ENCODE data around the gene ANKRD34A.

Gene ANKRD34A

GRCh38 chr1:145999321-146000024 is 35.1 kb upstream of the ANKRD34A start:
- TF ChIP-seq, protein P1, sequence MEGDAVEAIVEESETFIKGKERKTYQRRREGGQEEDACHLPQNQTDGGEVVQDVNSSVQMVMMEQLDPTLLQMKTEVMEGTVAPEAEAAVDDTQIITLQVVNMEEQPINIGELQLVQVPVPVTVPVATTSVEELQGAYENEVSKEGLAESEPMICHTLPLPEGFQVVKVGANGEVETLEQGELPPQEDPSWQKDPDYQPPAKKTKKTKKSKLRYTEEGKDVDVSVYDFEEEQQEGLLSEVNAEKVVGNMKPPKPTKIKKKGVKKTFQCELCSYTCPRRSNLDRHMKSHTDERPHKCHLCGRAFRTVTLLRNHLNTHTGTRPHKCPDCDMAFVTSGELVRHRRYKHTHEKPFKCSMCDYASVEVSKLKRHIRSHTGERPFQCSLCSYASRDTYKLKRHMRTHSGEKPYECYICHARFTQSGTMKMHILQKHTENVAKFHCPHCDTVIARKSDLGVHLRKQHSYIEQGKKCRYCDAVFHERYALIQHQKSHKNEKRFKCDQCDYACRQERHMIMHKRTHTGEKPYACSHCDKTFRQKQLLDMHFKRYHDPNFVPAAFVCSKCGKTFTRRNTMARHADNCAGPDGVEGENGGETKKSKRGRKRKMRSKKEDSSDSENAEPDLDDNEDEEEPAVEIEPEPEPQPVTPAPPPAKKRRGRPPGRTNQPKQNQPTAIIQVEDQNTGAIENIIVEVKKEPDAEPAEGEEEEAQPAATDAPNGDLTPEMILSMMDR (IDR thresholded peaks at IDR 0.05; ENCODE audit: insufficient read depth, missing control alignments), result no peak
- FAIRE-seq (no peak), DNase-seq (ENCODE audit: insufficient read length, low spot score) (no peak)

DNA sequence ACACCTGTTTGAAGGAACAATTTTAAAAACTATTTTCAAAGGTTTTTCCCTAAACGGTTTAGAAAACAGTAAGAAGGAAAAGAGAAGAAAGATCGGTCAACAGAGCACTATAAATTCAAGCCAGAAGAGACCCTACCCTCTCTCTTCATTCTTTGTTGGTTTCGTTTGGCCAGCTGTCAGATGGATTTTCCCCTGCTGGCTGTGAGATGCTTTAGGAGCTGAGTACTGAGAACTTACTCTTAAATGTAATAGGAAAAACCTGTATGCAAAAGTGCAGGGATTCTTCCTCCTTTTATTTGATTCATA is 33.3 kb upstream of the ANKRD34A start:
- FAIRE-seq, result no peak
- no peak for DNase-seq (ENCODE audit: insufficient read length, low spot score)
- TF ChIP-seq, protein P1 (IDR thresholded peaks at IDR 0.05; ENCODE audit: insufficient read depth, missing control alignments), result no peak

GRCh38 chr1:145997016-145997717 is 32.8 kb upstream of the ANKRD34A start:
- TF ChIP-seq, protein P1 (IDR thresholded peaks at IDR 0.05; ENCODE audit: insufficient read depth, missing control alignments), result no peak
- DNase-seq (ENCODE audit: insufficient read length, low spot score) (no peak), FAIRE-seq (no peak)

GRCh38 chr1:145996433-145997015 is 32.1 kb upstream of the ANKRD34A start, which contains the start of gene TXNIP:
TXNIP (minus strand) TSS chr1:145996579; CDS start chr1:145996266, 313 bp downstream.
- peak; percentile 98 for DNase-seq (ENCODE audit: insufficient read length, low spot score)
- FAIRE-seq, result no peak
- TF ChIP-seq, protein P1 (IDR thresholded peaks at IDR 0.05; ENCODE audit: insufficient read depth, missing control alignments), result no peak

GRCh38 chr1:145995964-145996432 is 31.6 kb upstream of the ANKRD34A start:
- DNase-seq (ENCODE audit: insufficient read length, low spot score) (no peak), FAIRE-seq (no peak)
- TF ChIP-seq, protein P1 (IDR thresholded peaks at IDR 0.05; ENCODE audit: insufficient read depth, missing control alignments), result no peak

- TF ChIP-seq, protein P1 (IDR thresholded peaks at IDR 0.05; ENCODE audit: insufficient read depth, missing control alignments), result no peak
- DNase-seq (ENCODE audit: insufficient read length, low spot score), result no peak
- no peak for FAIRE-seq
Observed at GRCh38 chr1:145995148-145995881, 30.9 kb upstream of the ANKRD34A start.
